NCI-H524 treated with DMSO at 0.1 percent for 48 hours (cell line): ENCODE measurements around the gene ERICH2.
"Not testable (repeated sequence)": the region's sequence is repeated elsewhere in the genome, so short reads cannot be mapped to it uniquely, and the experiment has no call there.

Experiments
- DNase-seq: peaks from one replicate; lab custom pipeline; 2025; lab: John Stamatoyannopoulos, UW

The ERICH2 gene, protein sequence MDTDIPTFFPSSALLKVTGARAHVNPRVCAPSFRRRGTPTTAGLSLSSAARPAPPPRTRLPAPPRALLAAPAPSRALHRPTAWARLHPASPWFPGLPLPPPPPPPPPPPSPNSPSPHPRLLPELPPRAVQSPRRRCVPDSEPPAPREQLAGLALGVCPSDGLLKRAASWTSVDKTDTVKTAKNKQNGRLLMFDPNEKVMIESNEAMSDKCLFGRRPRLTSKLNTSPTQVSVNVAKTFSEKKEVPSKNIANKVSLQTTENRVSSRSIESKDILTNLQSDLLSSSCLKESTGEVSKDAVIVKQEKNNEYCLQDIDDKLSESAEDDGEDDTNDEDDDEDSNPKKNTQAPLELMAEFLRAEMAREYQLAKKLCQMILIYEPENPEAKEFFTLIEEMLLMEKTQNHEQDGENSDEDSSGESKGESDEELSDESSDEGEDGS

DNA sequence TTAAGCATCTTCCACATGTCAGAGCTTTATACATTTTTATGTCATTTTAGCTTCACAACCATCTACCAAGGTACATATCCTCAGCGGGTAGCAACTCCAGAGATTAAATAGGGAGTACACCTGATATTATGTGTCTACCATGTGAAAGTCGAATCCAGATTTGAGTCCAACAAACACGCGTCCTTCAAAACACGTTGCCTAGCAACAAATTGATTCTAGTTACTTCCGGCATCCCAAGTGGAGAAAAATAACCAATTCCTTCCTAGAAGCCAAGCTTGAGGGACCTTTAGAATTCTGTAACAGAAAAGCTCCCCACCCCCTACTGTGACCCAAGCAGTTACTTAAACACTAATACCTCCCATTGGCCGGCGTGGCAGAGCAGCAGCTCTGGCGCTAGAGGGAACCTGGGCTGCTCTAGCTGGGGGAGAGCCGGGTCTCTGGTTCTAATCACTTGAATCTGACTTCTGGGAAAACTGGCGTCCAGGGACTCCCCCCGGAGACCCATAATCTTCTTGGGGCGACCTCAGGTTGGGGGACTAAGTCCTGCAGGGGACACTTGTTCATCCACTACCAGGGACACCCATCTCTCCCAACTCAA is at the start of gene ERICH2:
Gene ERICH2, plus strand, starts transcription at position 371 of the 598 bp plus-strand sequence. CDS start 304 bp downstream, outside the sequence.
- DNase-seq: peak; percentile 60

DNA sequence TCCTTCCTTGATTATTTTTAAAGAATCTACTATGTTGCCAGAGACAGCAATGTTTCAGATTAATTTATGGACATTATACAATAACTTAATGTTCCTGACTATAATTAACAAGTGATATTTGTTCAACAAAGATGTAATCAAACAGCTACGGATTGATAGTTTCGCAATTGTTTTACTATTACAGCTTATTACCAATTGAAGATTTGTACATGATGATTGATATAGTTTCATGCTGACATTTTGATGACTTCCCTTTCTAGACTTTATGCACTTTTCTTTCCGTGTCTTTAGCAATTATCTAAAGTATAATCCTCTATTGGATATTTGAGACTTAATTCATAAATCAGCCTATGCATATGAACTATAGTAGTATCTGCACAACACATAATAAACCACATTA is 48.5 kb upstream of the ERICH2 start:
- DNase-seq: no peak

DNA sequence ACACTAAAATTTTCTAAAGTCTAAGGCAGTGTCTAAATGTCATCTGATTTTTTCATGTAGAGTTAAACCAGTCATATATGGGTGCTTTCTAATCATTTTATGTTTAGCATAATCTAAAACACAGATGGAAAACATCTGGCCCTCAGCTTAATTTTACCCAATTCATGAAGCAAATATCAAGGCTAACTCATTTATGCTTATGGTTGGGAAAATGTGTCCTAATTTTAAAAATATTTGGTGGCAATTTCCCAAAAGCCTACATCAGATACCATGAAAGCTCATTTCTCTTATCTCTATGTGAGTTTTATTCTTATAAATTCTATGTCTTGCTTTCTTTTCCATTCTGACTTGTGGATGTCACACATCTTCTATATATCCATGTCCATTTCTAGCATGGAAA is 47.9 kb upstream of the ERICH2 start:
- DNase-seq: no peak

DNA sequence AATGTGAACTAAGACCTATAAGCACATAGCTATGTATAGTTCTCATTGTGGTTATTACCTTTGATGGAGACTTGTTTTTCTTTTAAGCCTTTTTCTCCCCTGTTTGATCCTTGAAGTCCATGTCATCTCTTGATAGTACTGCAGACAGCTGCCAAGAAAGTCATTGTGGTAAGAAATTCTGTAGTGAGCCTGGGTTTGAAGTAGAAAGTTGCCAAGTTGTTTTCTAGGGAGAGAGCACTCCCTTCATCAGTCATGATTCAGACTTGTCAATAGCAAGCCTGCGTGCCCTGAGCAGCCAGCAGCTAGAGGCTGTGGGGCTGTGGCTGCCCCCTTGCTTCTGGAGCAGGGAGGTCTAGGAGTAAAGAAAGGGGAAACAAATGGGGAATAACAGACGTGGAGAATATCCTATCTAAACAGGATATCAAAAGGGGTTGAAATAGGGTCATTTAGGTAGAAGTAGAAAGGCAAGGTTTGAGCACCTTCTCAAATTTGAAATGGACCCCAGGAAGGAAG is 46.7 kb upstream of the ERICH2 start:
- DNase-seq: no peak

DNA sequence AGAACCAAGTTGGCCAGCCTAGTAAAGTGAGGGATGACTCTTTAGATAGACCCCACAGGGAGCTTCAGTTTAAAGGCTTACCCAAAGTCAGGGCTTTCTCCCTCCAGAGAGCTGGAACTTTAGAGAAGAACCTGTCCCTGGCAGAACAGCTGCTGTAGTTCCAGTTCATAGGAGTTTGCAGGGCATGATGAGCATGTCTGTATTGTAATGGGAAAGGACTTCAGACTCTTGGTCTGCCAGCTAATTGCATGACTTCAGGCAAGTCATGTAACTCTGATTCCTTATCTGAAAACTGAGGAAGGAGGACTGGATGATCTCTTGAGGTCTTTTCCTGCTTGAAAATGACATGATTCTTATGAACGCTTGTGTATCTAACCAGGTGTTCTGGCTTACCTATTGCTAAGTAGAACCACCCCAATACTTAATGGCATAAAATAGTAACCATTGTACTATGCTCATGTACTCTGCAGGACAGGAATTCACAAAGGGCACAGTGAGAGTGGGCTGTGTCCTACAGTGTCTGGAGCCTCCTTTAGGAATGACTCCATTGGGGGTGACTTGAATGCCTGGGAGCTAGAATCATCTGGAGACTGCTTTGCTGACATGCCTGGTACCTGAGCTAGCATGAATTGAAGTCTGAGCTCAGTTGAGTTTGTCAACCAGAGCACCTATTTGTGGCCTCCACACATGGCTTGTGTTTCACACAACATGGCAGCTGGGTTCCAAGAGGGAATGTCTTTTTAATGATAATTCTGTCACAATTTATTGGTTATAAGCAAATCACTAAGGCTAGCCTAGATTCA is 36.2 kb upstream of the ERICH2 start:
- DNase-seq: no peak

DNA sequence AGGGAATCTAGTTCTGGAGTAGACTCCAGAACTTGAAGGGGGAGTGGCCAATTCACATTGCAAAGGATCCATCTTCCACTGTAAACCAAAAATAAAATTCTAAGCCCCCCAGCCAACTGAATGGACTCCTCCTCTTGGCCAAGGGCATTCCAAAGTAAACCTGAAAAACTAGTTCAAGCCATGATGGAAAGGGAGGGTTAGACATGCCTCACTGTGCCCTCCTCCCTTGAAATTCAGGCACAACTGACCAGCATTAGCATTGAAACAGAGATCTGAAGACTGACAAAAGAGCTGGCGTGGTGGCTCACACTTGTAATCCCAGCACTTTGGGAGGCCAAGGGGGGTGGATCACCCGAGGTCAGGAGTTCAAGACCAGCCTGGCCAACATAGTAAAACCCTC is 35.6 kb upstream of the ERICH2 start:
- not testable (repeated sequence) for DNase-seq

DNA sequence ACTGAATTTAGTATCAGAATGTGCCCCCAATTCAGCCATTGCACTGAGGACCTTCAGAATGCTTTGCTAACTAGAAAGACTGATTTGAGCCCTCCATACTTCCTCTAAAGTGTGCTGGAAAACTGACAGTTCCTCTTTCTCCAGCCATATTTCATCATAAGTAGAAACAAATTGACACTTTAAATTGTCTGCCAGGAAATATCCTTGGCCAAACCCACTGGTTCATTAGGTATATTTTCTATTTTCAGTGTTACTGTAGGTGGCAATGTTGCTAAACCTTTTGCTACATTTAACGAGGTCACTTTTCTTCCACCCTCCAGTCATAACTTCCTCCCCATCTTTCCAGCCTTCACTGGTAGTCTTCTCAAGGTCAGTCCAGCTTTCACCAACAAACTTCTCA is 33.5 kb upstream of the ERICH2 start:
- DNase-seq: no peak

DNA sequence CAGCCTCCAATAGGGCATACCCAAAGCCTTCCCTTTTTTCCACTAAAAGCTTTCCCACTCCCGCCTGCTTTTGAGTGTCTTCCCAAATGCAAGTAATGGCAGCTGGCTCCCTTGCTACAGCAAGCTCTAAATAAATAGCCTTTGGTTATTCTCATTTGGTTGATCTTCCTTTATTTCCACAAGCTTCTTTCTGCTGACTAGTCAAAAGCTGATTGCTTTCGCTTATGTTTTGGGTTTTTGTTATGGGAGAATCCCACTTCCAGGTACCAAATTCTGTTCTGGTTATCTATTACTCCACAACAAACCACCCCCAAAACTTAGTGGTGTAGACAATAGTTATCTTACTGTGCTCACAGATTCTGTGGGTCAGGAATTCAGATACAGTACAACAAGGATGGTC is 32.8 kb upstream of the ERICH2 start:
- no peak for DNase-seq

DNA sequence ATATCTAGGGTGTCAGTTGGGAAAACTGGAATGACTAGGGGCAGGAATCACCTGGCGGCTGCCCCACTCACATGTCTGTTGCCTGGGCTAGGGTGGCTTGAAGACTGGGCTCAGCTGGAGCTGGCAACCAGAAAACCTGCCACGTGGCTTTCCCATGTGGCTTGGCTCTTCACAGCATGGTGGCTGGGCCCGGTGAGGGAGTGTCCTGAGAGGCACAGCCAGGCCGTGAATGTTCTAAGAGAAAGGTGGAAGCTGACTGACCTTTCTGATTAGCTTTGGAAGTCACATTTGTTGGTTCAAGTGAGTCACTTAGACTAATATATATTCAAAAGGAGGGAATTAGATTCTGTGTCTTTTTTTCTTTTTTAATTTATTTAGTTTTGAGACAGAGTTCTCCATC is 32.4 kb upstream of the ERICH2 start:
- DNase-seq: no peak

DNA sequence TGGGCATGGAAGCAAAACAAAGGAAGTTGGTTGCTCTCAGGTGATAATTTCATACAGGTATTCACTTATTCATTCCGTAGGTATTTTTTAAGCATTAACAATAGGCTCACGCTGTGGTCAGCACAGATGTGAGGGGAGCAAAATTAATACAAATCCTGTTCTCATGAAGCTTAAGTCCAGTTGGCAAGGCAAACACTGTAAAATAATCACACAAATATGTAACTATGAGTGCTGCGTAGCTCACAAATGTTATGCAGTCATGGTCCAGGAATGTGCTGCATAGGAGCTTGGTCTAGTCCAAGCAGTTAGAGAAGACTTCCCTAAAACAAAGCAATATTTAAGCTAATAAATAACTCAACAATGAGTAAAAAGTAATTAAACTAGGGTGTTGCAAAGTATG is 31.1 kb upstream of the ERICH2 start:
- no peak for DNase-seq

DNA sequence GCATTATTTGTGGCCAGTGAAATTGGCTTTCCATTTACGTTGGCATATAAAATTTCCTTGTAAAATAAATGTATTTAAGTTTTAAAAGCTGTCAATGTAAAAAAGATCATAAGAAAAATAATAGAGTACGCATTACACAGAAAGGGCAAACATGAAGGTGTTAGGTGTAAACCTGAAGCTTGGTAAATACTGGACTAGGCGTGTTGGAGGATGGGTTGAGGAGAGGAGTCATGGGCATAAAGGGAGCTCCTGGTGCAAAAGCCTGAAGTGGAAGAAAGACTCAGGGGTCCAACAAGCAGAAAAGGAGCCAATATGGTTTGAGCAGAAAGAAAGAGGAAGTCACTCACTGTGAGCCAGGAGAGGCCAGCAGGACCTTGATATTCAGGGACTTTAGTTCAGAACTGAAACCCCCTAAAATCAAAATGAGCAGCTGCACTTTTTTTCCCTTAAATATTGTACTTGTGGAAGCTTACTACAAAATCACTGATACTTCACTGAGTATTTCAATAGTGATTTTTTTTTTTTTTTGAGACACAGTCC is 30.6 kb upstream of the ERICH2 start:
- DNase-seq: no peak

DNA sequence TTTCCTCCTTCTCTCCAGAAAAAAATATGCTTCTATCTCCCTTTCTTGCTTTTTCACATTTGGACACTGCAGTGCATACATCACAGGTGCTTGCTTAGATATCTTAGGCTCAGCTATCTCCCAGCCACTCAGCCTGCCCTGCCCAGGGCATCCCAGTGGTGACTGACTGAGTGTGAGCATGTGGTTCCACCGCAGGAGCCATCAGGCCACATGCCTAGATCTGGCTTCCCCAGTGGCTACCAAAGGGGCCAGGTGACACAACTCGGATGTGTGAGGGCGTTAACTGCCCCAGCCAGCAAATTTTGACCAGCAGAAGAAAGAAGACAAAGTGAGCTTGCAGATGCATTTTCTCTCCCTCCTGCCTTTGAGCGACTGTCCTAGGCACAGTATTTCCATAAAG is 29.5 kb upstream of the ERICH2 start:
- no peak for DNase-seq

DNA sequence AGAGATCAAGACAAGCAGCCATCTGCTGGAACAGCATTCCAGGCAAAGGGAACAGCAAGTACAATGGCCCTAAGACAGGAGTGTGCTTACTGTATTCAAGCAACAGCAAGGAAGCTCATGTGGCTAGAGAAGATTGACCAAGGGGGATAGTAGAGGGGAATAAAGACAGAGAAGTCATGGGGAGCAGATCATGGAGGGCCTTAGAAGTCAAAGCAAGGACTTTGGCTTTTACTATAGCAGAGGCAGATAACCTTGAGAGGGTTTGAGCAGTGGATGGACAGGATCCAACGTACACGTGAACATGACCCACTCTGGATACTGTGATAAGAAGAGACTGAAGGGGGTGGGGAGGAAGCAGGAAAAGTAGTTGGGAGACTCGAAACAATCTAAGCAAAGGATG is 28.2 kb upstream of the ERICH2 start:
- no peak for DNase-seq

DNA sequence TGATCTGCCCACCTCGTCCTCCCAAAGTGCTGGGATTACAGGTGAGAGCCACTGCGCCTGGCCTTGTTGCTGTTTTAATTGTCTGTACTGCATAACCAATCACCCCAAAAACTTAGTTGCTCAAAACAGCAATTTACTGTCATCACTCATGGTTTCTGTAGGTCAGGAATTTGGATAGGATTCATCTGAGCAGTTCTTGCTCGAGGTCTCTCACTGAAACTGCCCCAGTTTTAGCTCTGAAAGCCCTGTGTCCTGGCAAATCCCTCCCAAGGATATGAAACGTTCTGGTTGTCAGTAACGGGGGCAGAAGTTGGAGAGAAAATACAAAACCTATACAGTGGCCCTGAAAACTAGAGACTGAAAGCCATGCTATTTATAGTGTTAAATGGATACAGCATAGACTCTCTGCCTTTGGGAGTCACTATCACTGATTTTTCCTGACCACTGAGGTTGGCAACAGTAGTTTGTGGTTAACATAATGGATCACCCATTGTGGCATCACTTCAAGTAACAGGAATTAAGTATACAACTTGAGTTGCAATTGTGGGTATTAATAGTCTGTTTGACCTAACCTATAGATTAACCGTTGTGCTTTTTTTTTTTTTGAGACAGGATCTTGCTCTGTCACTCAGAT is 27.2 kb upstream of the ERICH2 start:
- no peak for DNase-seq

DNA sequence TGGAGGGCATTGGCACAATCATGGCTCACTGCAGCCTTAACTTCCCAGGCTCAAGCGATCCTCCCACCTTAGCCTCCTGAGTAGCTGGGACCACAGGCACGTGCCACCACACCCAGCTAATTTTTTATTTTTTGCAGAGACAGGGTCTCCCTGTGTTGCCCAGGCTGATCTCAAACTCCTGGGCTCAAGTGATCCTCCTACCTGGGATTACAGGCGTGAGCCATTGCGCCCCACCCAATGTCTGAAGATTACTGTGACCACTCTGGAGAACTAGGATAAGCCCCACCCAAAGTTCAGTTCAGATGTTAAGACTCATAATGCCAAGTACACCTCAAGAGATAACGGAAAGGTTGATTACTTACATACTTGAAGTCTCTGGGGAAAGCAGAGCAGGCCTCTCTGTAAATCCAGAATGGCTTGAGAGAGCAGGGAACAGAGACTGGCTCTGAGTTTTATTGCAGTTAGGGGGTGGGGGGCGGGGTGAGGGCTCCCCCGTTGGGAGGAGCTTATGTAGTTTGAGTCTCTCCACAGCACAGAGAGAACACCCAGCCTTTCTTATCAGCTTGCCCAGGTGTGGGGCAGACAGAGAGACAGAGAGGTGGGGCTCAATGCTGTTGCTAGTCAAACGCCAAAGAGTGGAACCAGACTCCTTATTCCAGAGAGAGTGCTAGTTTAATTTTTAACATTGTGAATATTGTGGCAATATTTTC is 26.5 kb upstream of the ERICH2 start:
- DNase-seq: no peak

DNA sequence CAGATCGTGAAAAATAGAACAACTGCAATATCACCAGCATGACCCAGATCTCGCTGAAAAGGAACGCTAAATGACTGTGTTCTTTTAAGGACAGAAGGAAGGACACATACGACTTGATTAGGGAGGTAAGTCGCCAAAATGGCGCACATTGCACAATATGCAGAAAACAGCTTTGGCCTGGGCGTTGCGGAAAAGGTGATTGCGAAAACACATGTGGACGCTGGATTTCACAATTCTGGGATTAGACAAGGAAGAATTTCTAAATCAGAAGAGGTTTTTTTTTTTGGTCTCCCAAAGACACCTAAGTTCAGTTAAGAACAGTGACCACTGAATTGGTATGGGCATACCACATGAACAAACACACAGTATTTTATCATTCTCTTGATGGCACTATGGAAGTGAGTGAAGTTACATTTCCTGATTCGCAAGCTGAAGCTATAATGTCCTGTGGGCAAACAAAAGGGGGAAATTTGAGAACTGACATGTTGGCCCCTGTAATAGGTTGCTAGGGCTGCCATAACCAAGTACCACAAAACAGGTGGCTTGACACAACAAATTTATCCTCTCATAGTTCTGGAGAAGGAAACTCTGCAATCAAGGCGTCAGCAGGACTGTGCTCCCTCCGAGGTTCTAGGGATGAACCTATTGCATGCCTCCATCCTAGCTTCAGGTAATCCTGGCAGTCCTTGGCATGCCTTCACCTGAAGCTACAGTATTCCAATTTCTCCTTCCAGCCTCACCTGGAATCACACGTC is 25.8 kb upstream of the ERICH2 start:
- no peak for DNase-seq

DNA sequence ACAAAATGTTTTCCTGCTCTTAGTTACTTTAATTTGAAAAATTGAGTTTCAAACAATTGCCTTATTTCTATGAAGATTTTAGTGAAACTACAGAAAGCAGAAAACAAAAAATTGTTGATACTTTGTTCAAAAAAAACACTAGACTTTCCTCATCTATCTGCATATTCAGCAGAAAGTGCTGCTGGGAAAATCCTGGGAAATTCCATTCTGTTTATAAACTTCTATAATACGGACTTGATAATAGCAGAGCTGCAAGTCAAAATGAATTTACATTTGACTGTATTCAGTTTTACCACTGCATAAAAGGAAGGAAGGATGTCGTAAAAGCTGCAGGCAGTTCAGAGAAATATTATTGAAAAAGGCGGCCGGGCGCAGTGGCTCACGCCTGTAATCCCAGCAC is 24.9 kb upstream of the ERICH2 start:
- no peak for DNase-seq

DNA sequence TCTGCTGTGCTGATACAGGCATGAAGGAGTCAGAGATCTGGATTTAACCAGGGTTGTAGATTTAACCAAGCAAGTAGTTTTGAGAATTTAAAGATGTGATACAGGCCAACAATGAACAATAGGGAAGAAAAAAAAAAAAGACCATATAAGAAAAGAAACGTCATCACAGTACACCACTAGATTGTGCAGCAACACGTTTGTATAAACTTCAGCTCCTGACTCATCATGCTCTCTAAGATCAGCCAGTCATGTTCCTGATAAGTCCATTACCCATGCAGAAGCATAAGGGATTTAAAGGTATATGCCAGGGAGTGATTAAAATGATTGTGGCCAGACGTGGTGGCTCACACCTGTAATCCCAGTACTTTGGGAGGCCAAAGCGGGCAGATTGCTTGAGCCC is 22.3 kb upstream of the ERICH2 start:
- DNase-seq: no peak

DNA sequence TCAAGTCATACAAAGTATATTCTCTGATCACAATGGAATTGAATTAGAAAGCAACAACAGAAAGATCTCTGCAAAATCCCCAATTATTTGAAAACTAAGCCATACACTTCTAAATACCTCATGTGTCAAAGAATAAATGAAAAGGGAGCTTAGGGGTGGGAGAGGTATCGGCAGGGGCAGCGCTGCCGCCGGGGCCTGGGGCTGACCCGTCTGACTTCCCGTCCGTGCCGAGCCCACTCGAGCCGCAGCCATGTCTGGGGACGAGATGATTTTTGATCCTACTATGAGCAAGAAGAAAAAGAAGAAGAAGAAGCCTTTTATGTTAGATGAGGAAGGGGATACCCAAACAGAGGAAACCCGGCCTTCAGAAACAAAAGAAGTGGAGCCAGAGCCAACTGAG is 18.6 kb upstream of the ERICH2 start:
- DNase-seq: not testable (repeated sequence)

DNA sequence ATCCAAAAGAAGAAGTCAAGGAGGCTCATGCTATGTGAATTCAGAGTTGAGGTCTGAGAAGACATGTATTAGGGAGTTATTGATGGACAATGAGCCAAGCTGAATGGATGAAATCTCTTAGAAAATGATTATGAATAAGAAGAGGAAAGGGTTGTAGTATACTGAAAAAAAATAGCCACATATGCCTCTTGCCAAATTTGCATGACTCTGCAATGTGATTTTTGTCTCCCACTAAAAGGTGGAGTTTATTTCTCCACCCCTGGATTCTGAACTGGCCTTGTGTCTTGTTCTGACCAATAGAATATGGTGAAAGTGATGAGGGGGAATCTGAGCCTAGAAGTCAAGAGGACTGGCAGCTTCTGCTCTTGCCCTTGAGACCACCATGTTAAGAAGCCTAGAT is 8.6 kb upstream of the ERICH2 start:
- DNase-seq: no peak

DNA sequence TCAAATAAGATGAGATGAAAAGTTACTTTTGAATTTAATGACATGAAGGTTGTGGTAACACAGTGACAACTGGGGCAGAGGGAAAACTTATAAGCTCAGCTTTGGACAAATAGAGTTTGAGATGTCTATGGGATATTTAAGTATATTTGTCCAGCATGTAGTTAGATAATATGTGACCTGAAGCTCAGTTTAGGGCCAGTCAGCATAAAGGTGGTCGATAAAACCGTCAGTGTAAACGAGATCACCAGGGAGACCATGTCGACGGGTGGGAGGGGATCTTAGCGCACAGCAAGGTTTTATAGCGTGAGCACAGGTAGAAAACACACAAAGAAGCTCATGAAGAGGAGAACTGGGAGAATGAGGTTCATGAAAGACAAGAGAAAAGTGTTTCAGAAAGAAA is 7.4 kb upstream of the ERICH2 start:
- no peak for DNase-seq
